Lower lobe of right lung (tissue), 2 donors: ENCODE data around the gene MISP. TPM values are rescaled to one million over a fixed set of nuclear protein-coding genes. Genes with fewer than 3 reads are reported as not detected.

ENCODE experiments used
- ATAC-seq, 2 donors: fragments of 200-7000 bp; cut with Tn5 transposase; one replicate each; pipeline ENCODE4 v1.9.1; 2020 to 2022; ENCODE audit warnings: mild to moderate bottlenecking in 2 of 2, moderate library complexity in 2 of 2
- DNase-seq: peaks from one replicate; pipeline ENCODE4 v3.0.0-alpha.2; 2020
- H3K27ac ChIP-seq: fragments of 200-600 bp; one replicate; pipeline ENCODE4 v1.8.0; 2022
- H3K27me3 ChIP-seq: fragments of 200-600 bp; one replicate; pipeline ENCODE4 v1.8.0; 2022; ENCODE audit warnings: low read depth
- H3K36me3 ChIP-seq: fragments of 200-600 bp; one replicate; pipeline ENCODE4 v1.8.0; 2022; ENCODE audit warnings: mild to moderate bottlenecking
- H3K4me1 ChIP-seq: fragments of 200-600 bp; one replicate; pipeline ENCODE4 v1.8.0; 2022
- H3K4me3 ChIP-seq: fragments of 200-600 bp; one replicate; pipeline ENCODE4 v1.8.0; 2022; ENCODE audit warnings: mild to moderate bottlenecking
- H3K9me3 ChIP-seq: fragments of 200-600 bp; one replicate; pipeline ENCODE4 v1.8.0; 2022
- CTCF ChIP-seq: fragments of 200-600 bp; IDR thresholded peaks from one replicate; pipeline ENCODE4 v1.8.0; 2022; ENCODE audit warnings: antibody characterized with exemption, mild to moderate bottlenecking
- intact Hi-C: fragments of 100-400 bp; cut with DNase I; formaldehyde crosslinking; loops from one replicate; pipeline ENCODE4 v1.11.0; 2022
- microRNA-seq: library from miRNA; unstranded; fragments of <30 nt; microRNA quantifications from one replicate; pipeline ENCODE4 v1.2.0, GENCODE V29; 2020; ENCODE audit warnings: borderline number of aligned reads
- total RNA-seq: library from RNA; stranded (reverse); fragmentation: NEBNext Ultra II Directional; extraction: Animal tissue kit (Norgen Biotek cat#: 25700); gene quantifications from one replicate; pipeline ENCODE4 v1.2.1, GENCODE V29; 2021
- donor health status: DM: no; HTN: yes; CAD: no; lungs with severe emphysema.

The MISP gene
- total RNA-seq, 1 donor from 2014 or later, result 8.9 TPM

- no peak for TF ChIP-seq CTCF
- H3K4me3 ChIP-seq, result no peak overlapping the region
- no peaks in the 10 kb centered on the region for H3K9me3 ChIP-seq
- peak in 1 of 2 donors; percentile 5 for ATAC-seq
- H3K27ac ChIP-seq, result no peak overlapping the region
- no peaks in the 10 kb centered on the region for H3K27me3 ChIP-seq
- intact Hi-C loops, result no loop called here
- peaks cover 46% of the 10 kb centered on the region for H3K36me3 ChIP-seq
- DNase-seq, result no peak
- no peaks in the 10 kb centered on the region for H3K4me1 ChIP-seq
These were observed 62.6 kb downstream of the MISP start for GRCh38 chr19:813219-814151.

Small RNAs within 50 kb of the gene (microRNA-seq; reads per million reads assigned to microRNA genes)
- gene MIR3187, result 3.0 reads per million
- 1.5 reads per million for gene MIR4745

Other genes with a start within 250 kb of the MISP start
- gene TPGS1, start 243.6 kb upstream of the MISP start, total RNA-seq, result 18.8 TPM
- 40.0 TPM for gene CDC34, start 219.4 kb upstream of the MISP start, total RNA-seq
- 3.6 TPM for gene GZMM, start 207.1 kb upstream of the MISP start, total RNA-seq
- gene BSG, start 178.5 kb upstream of the MISP start, total RNA-seq, result 366 TPM
- gene HCN2, start 161.2 kb upstream of the MISP start, total RNA-seq, result 0.24 TPM
- gene POLRMT, start 117.6 kb upstream of the MISP start, total RNA-seq, result 42.5 TPM
- gene FGF22, start 111.2 kb upstream of the MISP start, total RNA-seq, result 0.65 TPM
- gene RNF126, start 87.9 kb upstream of the MISP start, total RNA-seq, result 27.0 TPM
- gene FSTL3, start 74.7 kb upstream of the MISP start, total RNA-seq, result 48.0 TPM
- gene PRSS57, start 55.7 kb upstream of the MISP start, total RNA-seq, result not detected
- gene PALM, start 42.2 kb upstream of the MISP start, total RNA-seq, result 37.0 TPM
- gene PTBP1, start 46.3 kb downstream of the MISP start, total RNA-seq, result 254 TPM
- gene PLPPR3, start 70.8 kb downstream of the MISP start, total RNA-seq, result 2.1 TPM
- gene AZU1, start 76.7 kb downstream of the MISP start, total RNA-seq, result 1.7 TPM
- not detected for gene PRTN3, start 89.9 kb downstream of the MISP start, total RNA-seq
- gene ELANE, start 101.2 kb downstream of the MISP start, total RNA-seq, result 0.97 TPM
- 282 TPM for gene CFD, start 108.6 kb downstream of the MISP start, total RNA-seq
- 46.1 TPM for gene MED16, start 142.1 kb downstream of the MISP start, total RNA-seq
- not detected for gene RNU6-9, start 142.4 kb downstream of the MISP start, total RNA-seq
- gene R3HDM4, start 162.1 kb downstream of the MISP start, total RNA-seq, result 46.0 TPM
- not detected for gene KISS1R, start 166.2 kb downstream of the MISP start, total RNA-seq
- 16.9 TPM for gene ARID3A, start 174.9 kb downstream of the MISP start, total RNA-seq
- 29.2 TPM for gene WDR18, start 233.2 kb downstream of the MISP start, total RNA-seq
- gene GRIN3B, start 249.3 kb downstream of the MISP start, total RNA-seq, result 3.0 TPM